Fibroblast of lung (primary cell): ENCODE measurements around the gene JMJD7. TPM values are rescaled to one million over a fixed set of nuclear protein-coding genes. Genes with fewer than 3 reads are reported as not detected.

Source experiments
- DNase-seq, 2 donors: peaks; one replicate each; pipeline versions ENCODE4 v3.0.0 to v3.0.0-alpha.2; 2010; ENCODE audit warnings: low read depth in 2 of 2
- H2AFZ ChIP-seq: 2 replicates; pipeline ENCODE4 v1.5.1; 2012; ENCODE audit warnings: low read length, control low read depth, inconsistent platforms
- H3K27ac ChIP-seq: 2 replicates; pipeline ENCODE4 v1.5.1; 2011; ENCODE audit warnings: low read length, control low read depth; ENCODE audit not compliant: insufficient read depth
- H3K27me3 ChIP-seq: 2 replicates; pipeline ENCODE4 v1.5.1; 2011; ENCODE audit warnings: mild to moderate bottlenecking, low read length; ENCODE audit not compliant: control insufficient read depth, insufficient read depth
- H3K36me3 ChIP-seq: 2 replicates; pipeline ENCODE4 v1.5.1; 2011; ENCODE audit warnings: low read length; ENCODE audit not compliant: control insufficient read depth, insufficient read depth
- H3K4me1 ChIP-seq: 2 replicates; pipeline ENCODE4 v1.5.1; 2011; ENCODE audit warnings: low read length; ENCODE audit not compliant: control insufficient read depth, insufficient read depth; ENCODE audit errors: extremely low read depth
- H3K4me2 ChIP-seq: 2 replicates; pipeline ENCODE4 v1.5.1; 2011; ENCODE audit warnings: low read length, control low read depth; ENCODE audit not compliant: insufficient read depth; ENCODE audit errors: extremely low read depth
- H3K4me3 ChIP-seq, 4 experiments: fragments of 200-600 bp in 1 of 4; sonication (generic) in 1 of 4; replicated peaks in 1 of 4; 2 replicates each; pipeline ENCODE4 v1.5.1; 2011 to 2016; ENCODE audit warnings: low read length in 4 of 4, low read depth in 3 of 4, mild to moderate bottlenecking in 3 of 4, control low read depth in 2 of 4, inconsistent platforms in 1 of 4, mixed read lengths in 1 of 4; ENCODE audit not compliant: insufficient read depth in 1 of 4; ENCODE audit errors: control extremely low read depth in 1 of 4
- H3K79me2 ChIP-seq: 2 replicates; pipeline ENCODE4 v1.5.1; 2012; ENCODE audit warnings: mild to moderate bottlenecking, low read length, inconsistent platforms; ENCODE audit not compliant: control insufficient read depth, insufficient read depth
- H3K9ac ChIP-seq: 2 replicates; pipeline ENCODE4 v1.5.1; 2011; ENCODE audit warnings: mild to moderate bottlenecking, low read length, control low read depth; ENCODE audit not compliant: insufficient read depth
- H3K9me3 ChIP-seq: 2 replicates; pipeline ENCODE4 v1.5.1; 2012; ENCODE audit warnings: low read depth, low read length; ENCODE audit not compliant: control insufficient read depth, insufficient read depth
- H4K20me1 ChIP-seq: 2 replicates; pipeline ENCODE4 v1.5.1; 2011; ENCODE audit warnings: low read length; ENCODE audit not compliant: control insufficient read depth, insufficient read depth; ENCODE audit errors: extremely low read depth
- CTCF ChIP-seq, 2 donors: IDR thresholded peaks in 1 of 2; conservative IDR thresholded peaks in 1 of 2; 1 replicate in 1 of 2; 2 replicates in 1 of 2; pipeline ENCODE4 v1.5.1; 2011 to 2012; ENCODE audit warnings: low read length in 2 of 2, control low read depth in 1 of 2, inconsistent platforms in 1 of 2, low read depth in 1 of 2, mild to moderate bottlenecking in 1 of 2
- EZH2 ChIP-seq: IDR thresholded peaks from 2 replicates; pipeline ENCODE4 v1.5.1; 2012; ENCODE audit warnings: low read length, control low read depth, mild to moderate bottlenecking; ENCODE audit errors: missing control alignments
- polyA plus RNA-seq, 2 donors: library from polyadenylated mRNA; depleted of rRNA in 1 of 2; stranded (reverse) in 1 of 2; unstranded in 1 of 2; fragments of >200 nt; gene quantifications; 2 replicates each; pipeline ENCODE4 v1.2.1, GENCODE V29; 2011 to 2012; ENCODE audit warnings: missing spikeins in 1 of 2
- total RNA-seq: library from RNA; depleted of rRNA; stranded (reverse); fragments of >200 nt; gene quantifications from 2 replicates; pipeline ENCODE4 v1.2.1, GENCODE V29; 2014

JMJD7 gene
- total and polyA plus RNA-seq, 2 donors (not counting 1 experiment from before 2014, with no cell fraction given): 2.2 to 4.0 TPM

DNA sequence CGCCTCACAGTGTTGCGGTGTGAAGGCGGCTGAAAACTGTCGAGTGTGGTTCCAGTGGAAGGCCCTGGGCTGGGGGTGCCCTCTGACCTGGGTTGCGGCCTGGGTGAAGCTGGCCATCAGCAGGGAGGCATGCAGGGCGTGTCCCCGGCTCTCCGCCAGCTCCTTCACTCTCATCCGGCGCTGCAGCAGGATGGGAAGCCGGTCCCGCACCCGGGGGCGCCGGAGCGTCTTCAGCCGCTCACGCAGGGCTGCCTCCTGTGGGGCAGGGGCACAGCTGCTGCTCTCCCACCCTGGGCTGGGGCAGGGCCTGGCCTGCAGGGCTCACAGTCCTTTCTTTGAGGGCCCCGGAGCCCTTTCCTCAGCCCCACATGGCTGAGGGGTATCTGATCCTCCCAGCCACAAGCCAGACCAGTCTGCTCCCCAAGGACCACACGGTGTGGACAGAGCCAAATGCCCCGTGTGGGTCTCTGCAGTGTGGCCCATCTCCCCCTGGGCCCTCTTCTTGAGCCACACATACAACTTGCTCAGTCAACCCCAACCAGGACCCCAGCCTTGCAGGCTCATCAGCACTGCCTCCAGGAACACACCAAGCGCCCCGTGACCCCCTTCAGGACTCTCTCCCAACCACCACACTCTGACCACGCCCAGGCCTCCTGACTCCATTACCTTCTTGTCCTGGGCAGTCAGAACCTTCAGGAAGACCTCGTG is 39.1 kb downstream of the JMJD7 start:
- H2AFZ ChIP-seq: no peak overlapping the region
- no peaks in the 10 kb centered on the region for H3K9me3 ChIP-seq
- no peak overlapping the region for H3K4me3 ChIP-seq
- H3K27ac ChIP-seq: no peak overlapping the region
- peaks cover 6% of the 10 kb centered on the region for H3K4me1 ChIP-seq
- no peak for TF ChIP-seq EZH2
- TF ChIP-seq CTCF (conservative IDR thresholded peaks at IDR 0.05 in 1 of 2, IDR thresholded peaks at IDR 0.05 in 1 of 2; ENCODE audit: low read depth in 1 of 2, low read length in 2 of 2): no peak
- H4K20me1 ChIP-seq: no peaks in the 10 kb centered on the region
- no peaks in the 10 kb centered on the region for H3K27me3 ChIP-seq
- no peak overlapping the region for H3K4me2 ChIP-seq
- no peaks in the 10 kb centered on the region for H3K79me2 ChIP-seq
- no peaks in the 10 kb centered on the region for H3K36me3 ChIP-seq
- no peak overlapping the region for H3K9ac ChIP-seq
- DNase-seq: no peak

GRCh38 chr15:41868321-41868720 is 40.4 kb downstream of the JMJD7 start:
- Histone ChIP-seq H4K20me1 (no peaks in the 10 kb centered on the region), H3K36me3 (no peaks in the 10 kb centered on the region), H3K27me3 (no peaks in the 10 kb centered on the region), H3K9me3 (no peaks in the 10 kb centered on the region), H2AFZ (no peak overlapping the region), H3K79me2 (no peaks in the 10 kb centered on the region), H3K27ac (no peak overlapping the region), H3K9ac (no peak overlapping the region), H3K4me1 (peaks cover 6% of the 10 kb centered on the region), H3K4me3 (no peak overlapping the region), H3K4me2 (no peak overlapping the region)
- no peak for TF ChIP-seq CTCF (conservative IDR thresholded peaks at IDR 0.05 in 1 of 2, IDR thresholded peaks at IDR 0.05 in 1 of 2; ENCODE audit: low read depth in 1 of 2, low read length in 2 of 2)
- no peak for TF ChIP-seq EZH2
- no peak for DNase-seq

GRCh38 chr15:41869770-41870688 is 42.1 kb downstream of the JMJD7 start:
- Histone ChIP-seq H2AFZ (no peak overlapping the region), H3K4me1 (peaks cover 6% of the 10 kb centered on the region), H3K79me2 (no peaks in the 10 kb centered on the region), H3K27ac (no peak overlapping the region), H3K36me3 (no peaks in the 10 kb centered on the region), H4K20me1 (no peaks in the 10 kb centered on the region), H3K9me3 (no peaks in the 10 kb centered on the region), H3K4me3 (no peak overlapping the region), H3K27me3 (no peaks in the 10 kb centered on the region), H3K4me2 (no peak overlapping the region), H3K9ac (no peak overlapping the region)
- TF ChIP-seq CTCF (conservative IDR thresholded peaks at IDR 0.05 in 1 of 2, IDR thresholded peaks at IDR 0.05 in 1 of 2; ENCODE audit: low read depth in 1 of 2, low read length in 2 of 2) (no peak), EZH2 (no peak)
- DNase-seq: no peak
